Skeletal muscle tissue (tissue), 4 donors: Measurements from ENCODE around the gene IBTK. TPM values are rescaled to one million over a fixed set of nuclear protein-coding genes. Genes with fewer than 3 reads are reported as not detected.

Source experiments
- H3K27ac ChIP-seq: one replicate; pipeline ENCODE4 v1.7.0; 2013; ENCODE audit warnings: mild to moderate bottlenecking, low read depth, low read length, inconsistent platforms
- H3K27me3 ChIP-seq, 3 donors: one replicate each; pipeline ENCODE4 v1.7.0; 2013; ENCODE audit warnings: low read length in 3 of 3; ENCODE audit not compliant: control insufficient read depth in 3 of 3, insufficient read depth in 3 of 3
- H3K36me3 ChIP-seq, 3 donors: one replicate each; pipeline ENCODE4 v1.7.0; 2013; ENCODE audit warnings: low read length in 3 of 3; ENCODE audit not compliant: control insufficient read depth in 3 of 3, insufficient read depth in 3 of 3
- H3K4me1 ChIP-seq, 3 donors: one replicate each; pipeline ENCODE4 v1.7.0; 2013; ENCODE audit warnings: low read length in 3 of 3, mild to moderate bottlenecking in 3 of 3; ENCODE audit not compliant: control insufficient read depth in 3 of 3, insufficient read depth in 3 of 3
- H3K4me3 ChIP-seq, 3 donors: one replicate each; pipeline ENCODE4 v1.7.0; 2013; ENCODE audit warnings: low read length in 3 of 3
- H3K9ac ChIP-seq, 3 donors: one replicate each; pipeline ENCODE4 v1.7.0; 2013; ENCODE audit warnings: low read length in 3 of 3, mild to moderate bottlenecking in 3 of 3, moderate library complexity in 2 of 3, low read depth in 1 of 3
- H3K9me3 ChIP-seq, 3 donors: one replicate each; pipeline ENCODE4 v1.7.0; 2013; ENCODE audit warnings: low read length in 3 of 3; ENCODE audit not compliant: control insufficient read depth in 3 of 3
- total RNA-seq: library from RNA; depleted of rRNA; stranded (reverse); fragments of >200 nt; gene quantifications from one replicate; pipeline ENCODE4 v1.2.3, GENCODE V29; 2014
- donor health status: Osteomylitis.

Gene IBTK
- total RNA-seq, 1 donor from 2014 or later = 50.1 TPM

DNA sequence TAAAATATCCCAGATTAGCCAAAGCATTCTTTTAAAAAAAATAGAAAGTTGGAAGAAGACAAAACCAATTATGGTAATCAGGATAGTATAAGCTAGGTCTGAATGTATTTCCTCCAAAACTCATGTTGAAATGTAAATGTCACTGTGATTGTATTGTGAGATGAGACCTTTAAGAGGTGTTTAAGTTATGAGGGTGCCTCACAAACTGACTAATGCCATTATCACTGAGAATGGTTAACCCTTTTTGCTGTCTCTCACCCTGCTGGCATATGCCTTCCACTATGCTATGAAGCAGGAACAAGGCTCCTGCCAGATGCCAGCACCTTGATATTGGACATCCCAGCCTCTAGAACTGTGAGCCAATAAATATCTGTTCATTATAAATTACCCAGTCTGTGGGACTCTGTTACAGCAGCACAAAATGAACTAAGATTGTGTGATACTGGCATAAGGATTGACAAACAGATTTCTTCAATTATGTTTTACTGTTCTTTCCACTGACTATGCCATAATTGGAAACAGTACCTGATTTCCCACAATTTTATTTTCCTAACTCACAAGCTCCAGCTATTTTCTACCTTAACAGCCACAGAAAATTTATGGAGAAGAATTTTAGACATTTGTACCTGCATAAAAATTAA lies 63.8 kb downstream of the IBTK start:
- Histone ChIP-seq H3K27me3 (no peaks in the 10 kb centered on the region), H3K36me3 (peaks cover 4 to 19% (median 18%) of the 10 kb centered on the region in 3 donors), H3K27ac (no peak overlapping the region), H3K9me3 (no peaks in the 10 kb centered on the region), H3K9ac (no peak overlapping the region), H3K4me1 (no peaks in the 10 kb centered on the region), H3K4me3 (no peak overlapping the region)

- H3K9ac ChIP-seq = no peak overlapping the region
- peaks cover 4 to 18% (median 15%) of the 10 kb centered on the region in 3 donors for H3K36me3 ChIP-seq
- H3K4me1 ChIP-seq = no peaks in the 10 kb centered on the region
- no peak overlapping the region for H3K27ac ChIP-seq
- no peak overlapping the region for H3K4me3 ChIP-seq
- no peaks in the 10 kb centered on the region for H3K27me3 ChIP-seq
- no peaks in the 10 kb centered on the region for H3K9me3 ChIP-seq
Measured at GRCh38 chr6:82182756-82183155, 64.8 kb downstream of the IBTK start.

- no peak overlapping the region for H3K4me3 ChIP-seq
- H3K9me3 ChIP-seq = no peaks in the 10 kb centered on the region
- H3K27me3 ChIP-seq = no peaks in the 10 kb centered on the region
- no peaks in the 10 kb centered on the region for H3K4me1 ChIP-seq
- H3K27ac ChIP-seq = no peak overlapping the region
- H3K36me3 ChIP-seq = peaks cover 4 to 15% (median 15%) of the 10 kb centered on the region in 3 donors
- H3K9ac ChIP-seq = no peak overlapping the region
Measured at GRCh38 chr6:82179415-82179814, 68.1 kb downstream of the IBTK start.

DNA sequence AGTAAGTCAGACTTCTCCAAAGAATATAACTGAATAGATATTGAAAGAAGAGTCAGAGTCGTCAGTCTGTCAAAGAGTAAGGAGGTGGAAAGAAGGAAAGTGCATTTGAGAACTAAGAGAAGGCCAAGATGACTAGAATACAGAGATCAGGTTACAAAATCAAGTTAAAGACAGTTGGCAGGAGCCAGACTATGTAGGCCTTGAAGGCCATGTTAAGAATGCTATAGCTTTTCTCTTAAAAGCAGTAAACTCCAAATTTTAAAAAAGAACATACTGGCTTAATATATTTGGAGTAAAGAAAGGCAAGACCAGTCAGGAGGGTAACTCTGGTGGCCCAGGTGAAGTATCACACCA lies 68.8 kb downstream of the IBTK start:
- Histone ChIP-seq H3K4me3 (no peak overlapping the region), H3K27ac (no peak overlapping the region), H3K9me3 (no peaks in the 10 kb centered on the region), H3K27me3 (no peaks in the 10 kb centered on the region), H3K36me3 (peaks cover 4 to 19% (median 15%) of the 10 kb centered on the region in 3 donors), H3K9ac (no peak overlapping the region), H3K4me1 (no peaks in the 10 kb centered on the region)

GRCh38 chr6:82178077-82178758 lies 69.3 kb downstream of the IBTK start:
- Histone ChIP-seq H3K4me1 (no peaks in the 10 kb centered on the region), H3K27ac (no peak overlapping the region), H3K9ac (no peak overlapping the region), H3K9me3 (no peaks in the 10 kb centered on the region), H3K27me3 (no peaks in the 10 kb centered on the region), H3K4me3 (no peak overlapping the region), H3K36me3 (peaks cover 5 to 20% (median 16%) of the 10 kb centered on the region in 3 donors)

DNA sequence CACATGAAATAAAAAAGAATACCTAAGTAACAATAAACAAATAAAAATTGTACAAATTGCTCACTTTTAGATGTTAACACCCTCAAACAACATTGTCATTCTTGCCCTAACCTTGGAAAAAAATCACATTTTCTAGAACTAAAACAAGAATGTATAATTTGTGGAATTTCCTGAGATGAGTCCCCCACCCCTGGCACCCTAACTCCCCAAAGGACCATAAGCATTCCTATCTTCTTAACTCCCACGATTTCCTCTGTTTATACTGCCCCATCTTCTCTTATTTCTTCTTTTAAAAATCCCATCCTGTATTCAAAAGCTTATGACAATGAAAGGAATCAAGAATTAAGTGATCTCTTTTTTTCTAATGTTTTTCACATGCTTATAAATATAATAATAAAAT lies 70.9 kb downstream of the IBTK start:
- Histone ChIP-seq H3K9ac (no peak overlapping the region), H3K4me3 (no peak overlapping the region), H3K27me3 (no peaks in the 10 kb centered on the region), H3K27ac (no peak overlapping the region), H3K9me3 (no peaks in the 10 kb centered on the region), H3K4me1 (no peaks in the 10 kb centered on the region), H3K36me3 (peaks cover 13 to 29% (median 27%) of the 10 kb centered on the region in 3 donors)

- no peaks in the 10 kb centered on the region for H3K4me1 ChIP-seq
- peaks cover 12 to 24% (median 21%) of the 10 kb centered on the region in 3 donors for H3K36me3 ChIP-seq
- no peak overlapping the region for H3K27ac ChIP-seq
- H3K9me3 ChIP-seq = no peaks in the 10 kb centered on the region
- no peaks in the 10 kb centered on the region for H3K27me3 ChIP-seq
- H3K9ac ChIP-seq = no peak overlapping the region
- no peak overlapping the region for H3K4me3 ChIP-seq
Measured at GRCh38 chr6:82172594-82172993, 75.0 kb downstream of the IBTK start.

DNA sequence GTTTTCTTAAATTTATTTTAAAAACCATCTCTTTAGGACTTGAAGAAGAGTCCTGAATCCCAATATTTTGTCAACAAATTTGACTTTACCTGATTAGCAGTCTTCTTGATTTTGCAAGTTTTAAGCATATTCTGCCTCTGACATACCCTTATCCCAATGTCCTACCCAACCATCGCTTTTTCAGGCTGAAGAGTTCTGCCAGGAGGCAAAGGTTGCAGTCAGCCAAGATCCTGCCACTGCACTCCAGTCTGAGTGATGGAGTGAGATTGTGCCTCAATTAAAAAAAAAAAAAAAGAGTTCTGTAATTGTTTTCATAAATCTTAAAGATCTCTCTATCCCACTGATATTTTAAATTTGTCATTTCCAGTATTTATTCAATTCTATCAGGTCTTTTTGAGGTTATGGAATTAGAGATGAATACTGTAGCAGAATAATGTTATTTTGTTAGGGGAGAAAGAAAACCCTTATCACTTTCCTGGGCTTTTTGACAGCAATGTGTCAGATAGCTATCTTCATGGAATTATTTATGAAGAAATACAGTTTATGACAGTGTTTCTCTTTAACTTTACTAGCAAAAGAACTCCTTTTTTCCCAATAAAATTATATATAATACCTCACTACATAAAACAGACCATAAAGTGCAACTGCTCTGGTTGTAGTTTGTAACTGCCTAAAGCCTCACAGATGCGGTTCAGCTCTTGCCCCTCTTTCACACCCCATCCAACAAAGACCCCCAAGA lies 78.2 kb downstream of the IBTK start:
- no peaks in the 10 kb centered on the region for H3K27me3 ChIP-seq

DNA sequence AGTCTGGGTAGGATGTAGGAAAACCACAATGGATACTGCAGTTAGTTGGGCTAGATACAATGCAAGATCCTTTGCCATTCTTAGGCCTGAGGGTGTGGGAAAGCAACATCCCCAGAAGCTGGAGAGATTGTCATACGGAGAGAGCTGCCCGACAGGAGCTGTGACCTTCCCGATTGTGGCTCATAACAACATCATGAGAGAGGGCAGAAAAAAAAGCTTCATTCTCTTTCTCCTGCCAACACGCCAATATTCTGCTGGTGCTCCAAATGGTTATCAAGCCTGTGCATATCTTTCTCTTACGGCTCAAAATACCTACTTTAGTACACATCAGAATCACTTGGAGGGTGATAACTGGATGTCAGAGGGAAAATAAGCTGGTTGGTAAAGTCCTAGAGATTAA lies 81.1 kb downstream of the IBTK start:
- no peaks in the 10 kb centered on the region for H3K4me1 ChIP-seq
- no peaks in the 10 kb centered on the region for H3K9me3 ChIP-seq
- H3K4me3 ChIP-seq = no peak overlapping the region
- no peaks in the 10 kb centered on the region for H3K27me3 ChIP-seq
- H3K36me3 ChIP-seq = peaks cover 3 to 9% (median 4%) of the 10 kb centered on the region in 3 donors
- no peak overlapping the region for H3K9ac ChIP-seq
- H3K27ac ChIP-seq = no peak overlapping the region

More for the DNA sequence above, 78.2 kb downstream of the IBTK start:
- H3K4me1 ChIP-seq = no peaks in the 10 kb centered on the region
- no peaks in the 10 kb centered on the region for H3K9me3 ChIP-seq
- H3K27ac ChIP-seq = no peak overlapping the region
- H3K4me3 ChIP-seq = no peak overlapping the region
- peaks cover 12 to 24% (median 21%) of the 10 kb centered on the region in 3 donors for H3K36me3 ChIP-seq
- no peak overlapping the region for H3K9ac ChIP-seq
